Right ventricle myocardium inferior (tissue), 1 donor: ENCODE results near the gene VPS52. TPM values are rescaled to one million over a fixed set of nuclear protein-coding genes. Genes with fewer than 3 reads are reported as not detected.
"Not testable (repeated sequence)": the region's sequence is repeated elsewhere in the genome, so short reads cannot be mapped to it uniquely, and the experiment has no call there.

Experiments used
- ATAC-seq: fragments of 200-7000 bp; cut with Tn5 transposase; one replicate; pipeline ENCODE4 v1.9.1; 2020; ENCODE audit warnings: mild to moderate bottlenecking, moderate library complexity
- DNase-seq: peaks from one replicate; pipeline ENCODE4 v3.0.0; 2021; ENCODE audit errors: missing footprints
- intact Hi-C: fragments of 100-400 bp; cut with DNase I; formaldehyde crosslinking; loops from one replicate; pipeline ENCODE4 v1.11.0; 2022
- total RNA-seq: library from RNA; stranded (reverse); fragmentation: NEBNext Ultra II Directional; extraction: Animal tissue kit (Norgen Biotek cat#: 25700); gene quantifications from one replicate; pipeline ENCODE4 v1.2.1, GENCODE V29; 2021
- donor health status: DM: no; HTN: yes; CAD: no; lungs with severe emphysema.

VPS52 gene
- total RNA-seq, 1 donor from 2014 or later: 31.4 TPM

DNA sequence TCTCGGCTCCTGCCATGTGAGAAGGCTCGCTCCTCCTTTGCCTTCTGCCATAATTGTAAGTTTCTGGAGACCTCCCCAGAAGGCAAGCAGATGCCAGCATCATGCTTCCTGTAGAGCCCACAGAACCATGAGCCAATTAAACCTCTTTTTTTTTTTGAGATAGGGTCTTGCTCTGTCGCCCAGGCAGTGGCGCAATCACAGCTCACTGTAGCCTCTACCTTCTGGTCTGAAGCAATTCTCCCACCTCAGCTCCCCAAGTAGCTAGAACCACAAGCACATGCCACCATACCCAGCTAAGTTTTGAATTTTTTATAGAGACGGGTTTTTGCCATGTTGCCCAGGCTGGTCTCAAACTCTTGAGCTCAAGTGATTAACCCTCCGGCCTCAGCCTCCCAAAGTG is 34.8 kb downstream of the VPS52 start:
- no peak for ATAC-seq
- DNase-seq: no peak
- intact Hi-C loops: no loop called here

DNA sequence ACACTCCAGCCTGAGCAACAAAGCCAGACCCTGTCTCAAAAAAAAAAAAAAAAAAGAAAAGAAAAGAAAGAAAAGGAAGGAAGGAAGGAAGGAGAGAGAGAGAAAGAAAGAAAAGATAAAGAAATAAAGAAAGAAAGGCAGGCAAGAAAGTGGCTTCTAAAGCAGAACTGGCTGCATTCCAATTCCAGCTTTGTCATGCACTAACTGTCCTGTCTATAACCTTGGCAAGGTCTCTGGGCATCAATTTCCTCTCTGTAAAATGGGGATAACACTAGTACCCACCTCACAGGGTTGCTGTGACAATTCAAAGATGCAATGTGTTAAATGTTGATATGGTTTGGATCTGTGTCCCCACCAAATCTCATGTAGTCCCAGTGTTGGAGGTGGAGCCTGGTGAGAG is 35.3 kb downstream of the VPS52 start:
- ATAC-seq (no peak), DNase-seq (no peak)
- intact Hi-C loops: no loop called here

DNA sequence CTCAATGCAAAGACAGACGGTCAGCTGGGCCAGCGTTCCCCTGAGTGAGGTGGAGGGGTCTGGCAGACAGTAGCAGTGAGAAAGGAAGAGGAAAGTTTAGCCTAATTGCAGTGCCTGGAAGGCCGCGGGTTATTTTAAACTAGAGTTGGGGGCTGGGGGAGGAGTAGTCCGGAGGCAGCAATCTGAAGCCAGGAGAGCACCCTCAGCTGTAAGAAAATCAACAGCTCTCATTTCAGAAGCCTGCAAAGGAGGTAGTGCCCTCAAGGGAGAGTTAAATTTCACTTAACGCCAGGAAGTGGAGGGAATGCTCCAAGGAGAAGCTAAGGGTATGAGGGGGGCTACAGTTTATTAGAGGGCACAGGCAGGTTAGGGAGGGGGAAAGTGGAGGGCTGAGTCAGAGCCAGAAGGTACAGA is 36.4 kb downstream of the VPS52 start:
- DNase-seq (no peak), ATAC-seq (no peak)
- intact Hi-C loops: no loop called here

DNA sequence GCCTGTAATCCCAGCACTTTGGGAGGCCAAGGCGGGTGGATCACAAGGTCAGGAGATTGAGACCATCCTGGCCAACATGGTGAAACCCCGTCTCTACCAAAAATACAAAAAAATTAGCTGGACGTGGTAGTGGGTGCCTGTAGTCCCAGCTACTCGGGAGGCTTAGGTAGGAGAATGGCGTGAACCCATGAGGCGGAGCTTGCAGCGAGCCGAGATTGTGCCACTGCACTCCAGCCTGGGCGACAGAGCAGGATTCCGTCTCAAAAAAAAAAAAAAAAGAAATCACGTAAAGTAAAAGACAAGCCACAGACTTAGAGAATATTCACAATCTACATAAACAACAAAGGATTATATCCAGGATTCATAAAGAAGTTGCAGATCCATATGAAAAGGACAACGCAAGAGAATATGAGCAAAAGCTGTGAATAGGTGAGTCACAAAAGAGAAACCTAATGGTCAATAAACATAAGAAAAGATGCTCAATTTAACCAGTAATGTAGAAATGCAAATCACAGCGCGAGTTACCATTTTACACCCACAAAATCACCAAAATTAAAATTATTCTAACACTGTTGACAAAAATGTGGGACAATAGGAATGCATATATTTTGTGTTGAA is 45.1 kb downstream of the VPS52 start:
- ATAC-seq, DNase-seq, intact Hi-C loops: not testable (repeated sequence)

DNA sequence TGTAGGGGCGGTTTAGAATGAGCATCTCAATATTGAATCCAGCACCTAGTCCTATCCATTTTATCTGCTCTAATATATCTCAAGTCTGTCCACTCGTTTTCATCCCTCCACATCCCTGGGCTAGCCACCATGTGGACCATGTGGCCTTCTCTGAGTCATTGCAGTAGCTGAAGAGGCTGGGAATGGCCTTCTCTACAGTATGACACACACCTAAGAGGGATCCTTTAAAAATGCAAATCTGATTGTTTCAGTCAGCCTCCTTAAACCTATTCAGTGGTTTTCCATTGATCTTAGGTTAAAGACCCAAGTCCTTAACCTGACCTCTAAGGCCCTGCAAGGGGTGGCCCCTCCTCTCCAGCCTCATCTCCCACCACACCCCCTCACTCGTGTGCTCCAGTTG is 54.0 kb downstream of the VPS52 start:
- DNase-seq (no peak), ATAC-seq (no peak)
- intact Hi-C loops: no loop called here

DNA sequence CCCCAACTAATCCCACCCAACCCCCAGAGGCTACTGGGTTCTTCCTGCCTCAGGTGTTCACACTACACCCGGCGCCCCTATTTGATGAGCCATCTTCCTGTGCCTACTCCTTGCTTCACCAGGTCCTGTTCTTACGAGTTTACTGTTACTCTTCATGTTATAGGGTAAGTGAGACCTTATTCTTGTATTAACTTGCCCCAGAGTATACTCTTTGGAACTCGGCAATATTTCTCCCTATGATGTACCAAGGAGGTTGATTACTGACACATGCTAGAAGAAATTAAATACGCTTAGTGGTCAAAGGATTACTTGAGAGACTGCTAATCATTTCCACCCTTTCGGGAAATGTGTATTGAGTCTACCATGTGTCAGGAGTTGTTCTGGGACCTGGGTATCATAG is 54.4 kb downstream of the VPS52 start:
- no peak for DNase-seq
- intact Hi-C loops: no loop called here
- ATAC-seq: no peak

DNA sequence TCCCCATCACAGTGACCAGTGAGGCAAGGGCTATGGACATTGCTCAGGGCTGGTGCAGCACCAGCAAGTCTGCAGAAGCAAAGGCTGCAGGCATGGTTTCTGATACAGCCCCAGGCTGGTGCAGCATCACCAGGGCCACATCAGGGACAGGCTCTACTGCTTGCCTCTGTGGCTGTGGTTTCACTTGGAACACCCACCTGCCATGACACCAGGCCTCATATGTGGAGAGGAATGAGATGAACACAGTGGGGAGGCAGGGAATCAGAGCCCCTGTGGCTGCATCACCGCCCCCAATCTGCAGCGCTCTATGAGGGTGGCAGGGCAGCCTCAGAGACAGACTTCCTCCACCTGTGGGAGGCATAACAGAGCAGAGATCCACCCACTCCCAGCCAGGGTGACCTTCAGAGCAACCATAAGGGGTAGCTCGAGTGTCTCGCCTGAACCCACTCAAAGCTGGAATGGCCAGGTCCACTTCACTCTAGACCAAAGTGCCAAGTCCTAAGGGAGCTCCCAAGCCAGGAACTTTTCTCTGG is 55.5 kb downstream of the VPS52 start:
- ATAC-seq (no peak), DNase-seq (no peak)
- intact Hi-C loops: no loop called here

DNA sequence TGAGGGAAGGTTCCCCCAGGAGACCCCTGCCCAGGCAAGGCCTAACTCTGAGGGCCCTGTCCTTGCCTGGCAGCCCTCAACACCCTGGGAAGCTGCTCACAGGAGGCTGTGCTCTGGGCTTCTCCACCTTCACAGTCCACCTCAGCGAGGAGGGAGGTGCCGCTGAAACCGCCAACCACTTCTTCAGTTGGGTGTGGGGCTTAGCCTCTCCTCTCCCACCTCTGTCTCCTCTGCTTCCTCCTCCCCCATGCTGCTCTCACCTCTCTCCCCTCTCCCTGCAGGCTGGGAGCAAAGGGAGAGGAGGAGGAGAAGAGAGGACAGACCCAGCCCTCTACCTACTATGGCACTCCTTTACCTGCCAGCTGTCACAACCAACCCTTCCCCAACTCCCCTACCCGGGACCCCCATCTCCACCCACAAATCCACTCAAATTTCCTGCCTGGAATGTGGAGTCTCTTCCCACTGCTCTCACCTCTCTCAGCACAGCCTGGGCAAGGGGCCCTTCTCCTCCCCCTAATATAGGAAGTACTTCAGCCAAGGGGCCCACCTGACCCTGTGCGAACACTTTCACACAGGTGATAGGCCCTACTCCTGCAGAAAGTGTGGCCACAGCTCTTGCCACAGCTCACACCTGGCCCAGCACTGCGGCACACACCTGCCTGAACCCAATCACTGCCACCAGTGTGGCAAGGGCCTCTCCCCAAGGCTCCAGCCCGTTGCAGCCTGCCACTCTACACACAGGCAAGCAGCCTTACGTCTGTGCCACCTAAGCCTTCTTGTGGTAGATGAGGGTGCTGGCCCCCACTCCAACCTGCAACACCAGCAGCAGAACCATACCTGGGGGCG is 56.2 kb downstream of the VPS52 start:
- intact Hi-C loops: no loop called here
- no peak for ATAC-seq
- DNase-seq: no peak

DNA sequence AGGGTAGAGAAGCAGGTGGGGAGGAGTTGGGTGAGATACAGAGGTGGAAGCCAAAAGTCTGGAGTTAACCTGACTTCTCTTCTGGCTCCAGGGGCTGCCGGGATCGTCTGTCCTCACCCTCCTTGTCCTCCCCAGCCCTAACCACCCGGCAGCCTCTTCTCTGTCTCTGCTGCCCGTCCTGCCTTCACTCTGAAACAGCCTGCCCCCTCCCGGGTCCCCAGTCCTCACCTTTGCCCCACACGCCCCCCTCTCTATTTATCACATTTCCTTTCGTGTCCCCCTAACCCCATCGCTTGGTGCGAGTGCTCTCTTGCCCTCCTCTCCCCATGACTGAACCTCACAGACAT is 57.7 kb downstream of the VPS52 start:
- DNase-seq (no peak), ATAC-seq (no peak)
- intact Hi-C loops: no loop called here

DNA sequence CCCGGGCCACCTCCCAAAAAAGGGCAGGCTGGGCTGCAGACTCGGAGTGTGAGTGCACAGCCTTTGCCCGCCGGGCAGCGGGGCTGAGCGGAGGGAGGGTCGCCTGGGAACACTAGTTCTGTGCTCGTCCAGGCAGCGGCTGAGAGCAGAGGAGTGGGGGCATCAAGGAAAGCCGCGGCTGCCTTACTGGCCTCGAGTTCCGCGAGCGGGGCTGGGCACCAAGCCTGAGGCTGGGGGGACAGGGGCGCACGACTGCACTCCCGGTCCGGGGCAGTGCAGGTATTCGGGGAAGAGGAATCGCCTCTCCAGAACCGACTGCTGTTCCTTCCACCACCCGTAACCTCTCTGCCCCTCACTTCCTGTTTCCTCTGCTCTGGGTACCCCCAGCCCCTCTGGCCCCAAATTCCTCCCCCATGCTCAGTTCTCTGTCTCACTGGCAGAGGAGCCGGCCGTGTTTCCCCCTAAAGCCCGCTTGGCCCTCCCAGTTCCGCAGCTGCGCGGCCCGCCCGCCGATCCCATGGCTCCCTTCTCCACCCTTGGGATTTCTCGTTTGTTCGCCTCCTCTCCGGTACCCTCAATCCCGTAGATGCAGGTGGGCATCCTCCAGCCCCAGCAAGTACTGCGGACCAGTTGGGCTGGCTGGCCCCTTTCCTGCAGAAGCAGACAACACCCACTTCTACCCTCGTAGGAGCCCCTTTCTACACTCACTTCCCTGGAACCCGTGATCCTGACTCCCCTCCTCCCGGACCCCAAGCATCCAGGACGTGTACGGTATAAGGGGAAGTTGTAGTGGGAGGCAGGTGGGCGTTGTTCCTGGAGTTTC is 58.3 kb downstream of the VPS52 start:
- intact Hi-C loops: no loop called here
- DNase-seq (peak; percentile 65), ATAC-seq (peak; percentile 49)

DNA sequence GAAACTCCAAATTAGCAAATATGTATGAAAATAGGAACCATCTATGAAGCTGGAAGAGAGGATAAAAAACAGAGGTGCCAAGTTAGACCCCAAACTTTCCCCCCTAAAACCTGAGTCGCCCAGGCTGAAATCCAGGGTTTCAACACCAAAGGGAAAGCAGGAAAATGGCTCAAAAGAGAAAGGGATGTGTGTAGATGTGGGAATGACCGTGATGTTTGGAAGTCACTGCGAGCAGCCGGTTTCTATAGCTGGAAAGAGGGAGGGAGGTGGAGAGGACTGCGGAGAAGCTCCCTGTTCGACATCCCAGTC is 58.9 kb downstream of the VPS52 start:
- no peak for ATAC-seq
- intact Hi-C loops: no loop called here
- DNase-seq: no peak

DNA sequence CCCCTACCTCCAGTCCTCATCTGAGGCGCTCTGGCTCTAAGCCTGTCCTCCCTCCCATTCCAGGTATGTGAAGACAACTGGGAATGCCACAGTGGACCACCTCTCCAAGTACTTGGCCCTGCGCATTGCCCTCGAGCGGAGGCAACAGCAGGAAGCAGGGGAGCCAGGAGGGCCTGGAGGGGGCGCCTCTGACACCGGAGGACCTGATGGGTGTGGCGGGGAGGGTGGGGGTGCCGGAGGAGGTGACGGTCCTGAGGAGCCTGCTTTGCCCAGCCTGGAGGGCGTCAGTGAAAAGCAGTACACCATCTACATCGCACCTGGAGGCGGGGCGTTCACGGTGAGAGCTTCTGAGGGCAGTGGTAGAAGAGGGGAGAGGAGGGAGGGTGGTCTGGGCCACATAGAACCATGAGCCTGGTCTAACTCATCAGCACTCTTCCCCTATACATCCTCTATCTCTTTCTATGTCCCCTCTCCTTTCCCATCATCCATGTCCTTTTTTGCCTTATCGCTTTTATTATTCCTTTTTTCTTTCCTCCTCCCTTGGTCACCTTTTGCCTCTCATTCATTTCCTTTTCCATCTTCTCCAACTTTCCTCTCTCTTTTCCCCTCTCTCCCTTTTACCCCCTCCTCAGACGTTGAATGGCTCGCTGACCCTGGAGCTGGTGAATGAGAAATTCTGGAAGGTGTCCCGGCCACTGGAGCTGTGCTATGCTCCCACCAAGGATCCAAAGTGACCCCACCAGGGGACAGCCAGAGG is 59.8 kb downstream of the VPS52 start:
- ATAC-seq (no peak), DNase-seq (no peak)
- intact Hi-C loops: no loop called here

DNA sequence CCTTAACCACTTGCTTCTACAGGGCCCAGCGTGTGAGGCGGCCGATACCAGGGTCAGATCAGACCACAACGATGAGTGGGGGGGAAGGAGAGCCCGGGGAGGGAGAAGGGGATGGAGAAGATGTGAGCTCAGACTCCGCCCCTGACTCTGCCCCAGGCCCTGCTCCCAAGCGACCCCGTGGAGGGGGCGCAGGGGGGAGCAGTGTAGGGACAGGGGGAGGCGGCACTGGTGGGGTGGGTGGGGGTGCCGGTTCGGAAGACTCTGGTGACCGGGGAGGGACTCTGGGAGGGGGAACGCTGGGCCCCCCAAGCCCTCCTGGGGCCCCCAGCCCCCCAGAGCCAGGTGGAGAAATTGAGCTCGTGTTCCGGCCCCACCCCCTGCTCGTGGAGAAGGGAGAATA is 60.5 kb downstream of the VPS52 start:
- DNase-seq (no peak), ATAC-seq (no peak)
- intact Hi-C loops: no loop called here

DNA sequence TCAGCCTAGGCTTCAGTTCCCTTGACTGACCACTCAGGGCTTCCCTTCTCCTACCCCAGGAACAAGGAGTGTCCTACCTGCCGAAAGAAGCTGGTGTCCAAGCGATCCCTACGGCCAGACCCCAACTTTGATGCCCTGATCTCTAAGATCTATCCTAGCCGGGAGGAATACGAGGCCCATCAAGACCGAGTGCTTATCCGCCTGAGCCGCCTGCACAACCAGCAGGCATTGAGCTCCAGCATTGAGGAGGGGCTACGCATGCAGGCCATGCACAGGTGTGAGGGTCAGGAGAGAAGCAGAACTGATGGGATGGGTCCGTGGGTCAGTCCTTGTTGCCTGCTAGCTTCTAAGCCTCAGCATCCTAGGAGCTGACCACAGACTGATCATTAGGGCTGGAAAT is 61.8 kb downstream of the VPS52 start:
- no peak for ATAC-seq
- intact Hi-C loops: loop anchor here (2.0 to 10.0 kb wide), 2 partner anchors 39 to 1015 kb away; partner anchors contain the start of genes GPSM3 and PBX2
- DNase-seq: no peak

DNA sequence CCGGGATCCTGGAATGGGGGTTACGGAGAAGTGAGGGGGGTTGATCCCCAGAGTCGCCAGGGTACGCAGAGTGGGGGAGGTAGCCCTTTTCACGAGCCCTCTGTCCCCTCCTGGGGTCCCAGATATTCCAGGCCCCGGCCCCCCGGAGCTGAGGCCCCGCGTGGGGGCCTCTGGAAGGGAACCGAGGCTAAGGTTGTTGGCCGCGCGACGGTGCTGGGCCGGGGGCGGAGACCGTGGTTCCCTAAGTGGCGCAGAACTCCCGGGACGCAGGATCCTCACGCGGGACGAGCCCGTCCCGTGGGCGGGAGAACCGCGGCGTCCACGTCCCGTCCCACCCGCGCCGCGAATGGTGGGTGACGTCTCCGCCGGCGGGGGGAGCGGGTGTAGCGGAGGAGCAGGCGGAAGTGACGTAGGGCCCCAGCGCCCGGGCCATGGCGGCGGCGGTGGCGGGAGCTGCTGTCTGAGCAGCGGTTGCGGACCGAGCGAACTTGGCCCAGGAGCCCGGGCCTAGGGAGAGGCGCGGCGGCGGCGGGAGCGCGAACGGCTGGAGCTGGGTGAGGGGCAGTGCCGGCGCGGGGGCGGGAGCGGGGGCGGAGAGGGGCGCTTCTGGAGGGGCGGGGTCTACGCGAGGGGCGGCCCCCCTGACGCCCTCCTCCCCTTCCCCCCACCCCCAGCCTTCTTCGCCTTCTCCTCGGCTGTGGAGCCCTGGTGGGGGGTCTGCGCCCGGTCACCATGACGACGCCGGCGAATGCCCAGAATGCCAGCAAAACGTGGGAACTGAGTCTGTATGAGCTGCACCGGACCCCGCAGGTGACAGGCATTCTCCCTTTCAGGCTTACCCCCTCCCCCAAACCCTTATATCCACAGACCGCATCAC is 63.3 kb downstream of the VPS52 start, which contains the start of gene RING1:
RING1 (plus strand) TSS at position 410 of the 877 bp plus-strand sequence; CDS start at position 733, 323 bp downstream.
- intact Hi-C loops: loop anchor here (2.0 to 10.0 kb wide), 2 partner anchors 40 to 1014 kb away; partner anchors contain the start of genes GPSM3 and PBX2
- ATAC-seq (peak; percentile 84), DNase-seq (peak; percentile 97)

DNA sequence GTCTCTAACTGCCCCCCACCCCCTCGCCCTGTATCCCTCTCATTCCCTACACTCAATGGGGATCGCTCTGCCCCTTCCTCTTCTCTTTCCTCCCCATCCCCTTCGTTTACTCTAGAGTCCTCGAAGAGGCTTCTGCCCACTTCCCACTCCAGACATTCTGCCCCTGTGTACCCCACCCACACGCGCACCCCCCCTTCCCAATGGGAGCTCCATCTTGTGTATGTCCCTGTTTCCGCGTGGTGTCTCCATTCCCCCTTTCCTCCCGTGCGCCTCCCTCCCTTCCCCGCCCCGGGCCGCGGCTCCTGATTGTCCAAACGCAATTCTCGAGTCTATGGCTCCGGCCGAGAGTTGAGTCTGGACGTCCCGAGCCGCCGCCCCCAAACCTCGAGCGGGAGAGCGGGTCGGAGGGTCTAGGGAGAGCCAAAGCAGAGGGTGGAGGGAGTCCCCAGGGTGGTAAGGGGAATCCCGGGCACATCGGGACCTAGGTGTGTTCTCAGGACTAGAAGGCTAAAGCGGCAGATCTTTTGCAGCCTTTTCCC is 64.1 kb downstream of the VPS52 start:
- peak; percentile 26 for ATAC-seq
- intact Hi-C loops: loop anchor here (2.0 to 10.0 kb wide), 2 partner anchors 41 to 1013 kb away; partner anchors contain the start of genes GPSM3 and PBX2
- DNase-seq: no peak

DNA sequence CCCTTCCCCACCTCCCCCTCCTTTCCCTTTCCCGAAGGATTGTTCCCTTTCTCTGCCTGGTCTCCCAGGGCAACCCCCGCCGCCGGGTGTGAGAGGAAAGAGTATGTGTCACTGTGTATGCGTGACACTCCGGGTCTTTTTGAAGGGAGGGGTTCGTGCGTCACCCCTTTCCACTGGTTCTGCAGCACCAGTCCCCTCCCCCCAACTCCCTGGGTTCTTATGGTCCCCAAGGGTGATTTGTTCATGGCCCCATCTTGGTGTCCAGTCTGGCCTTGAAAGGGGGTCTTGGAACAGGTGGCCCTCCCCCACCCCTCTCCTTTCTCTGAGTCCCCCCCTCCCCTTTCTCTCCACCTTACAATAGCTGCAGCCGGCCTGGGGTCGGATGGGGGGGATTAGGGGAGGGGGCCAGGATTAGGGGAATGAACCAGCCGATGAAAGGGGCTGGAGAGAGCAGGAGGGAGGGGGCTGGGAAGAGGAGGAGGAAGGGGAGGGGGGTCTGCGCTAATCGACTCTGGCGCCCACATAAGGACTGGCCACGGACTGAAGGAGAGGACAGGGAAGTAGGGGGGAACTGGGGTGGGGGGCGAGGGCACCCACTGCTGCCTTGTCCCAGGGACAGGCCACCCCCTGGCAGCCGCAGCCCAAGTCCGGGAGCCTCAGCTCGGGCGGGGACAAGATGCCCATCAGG is 64.7 kb downstream of the VPS52 start:
- DNase-seq: no peak
- intact Hi-C loops: loop anchor here (10.0 kb wide), 1 partner anchor 1012 kb away; the partner anchor contains the start of genes GPSM3 and PBX2

More for the DNA sequence above, 64.7 kb downstream of the VPS52 start:
- ATAC-seq: no peak
